Panc1 (cell line): ENCODE measurements around the gene CC2D1A. TPM values are rescaled to one million over a fixed set of nuclear protein-coding genes. Genes with fewer than 3 reads are reported as not detected.

Experiments
- ATAC-seq: fragments of 200-7000 bp; cut with Tn5 transposase; 2 replicates; pipeline ENCODE4 v1.9.1; 2020; ENCODE audit warnings: mild to moderate bottlenecking, moderate library complexity
- BruUV-seq: library from RNA; stranded (reverse); fragments of 400-500 nt; replicated peaks from 2 replicates; lab custom pipeline; 2021; lab: Mats Ljungman, UMichigan
- CTCF ChIA-PET: fragments of 300-600 bp; sonication (Branson Sonifier 250); formaldehyde crosslinking; loops from one replicate; lab custom pipeline; 2022; ENCODE audit warnings: antibody characterized with exemption; lab: Charles Lee
- POLR2A ChIA-PET: fragments of 300-600 bp; sonication (Branson Sonifier 250); formaldehyde crosslinking; loops from one replicate; lab custom pipeline; 2022; ENCODE audit warnings: antibody characterized with exemption; lab: Charles Lee
- DNase-seq: peaks from one replicate; pipeline ENCODE4 v3.0.0-alpha.2; 2010; ENCODE audit warnings: low read depth, low spot score
- H3K27ac ChIP-seq: 2 replicates; pipeline ENCODE4 v1.5.1; 2011; ENCODE audit warnings: mild to moderate bottlenecking, low read length, inconsistent platforms
- H3K27me3 ChIP-seq: fragments of 200-500 bp; sonication (Bioruptor generic); 2 replicates; pipeline ENCODE4 v1.6.0; 2014; ENCODE audit warnings: low read length, inconsistent platforms; ENCODE audit not compliant: control insufficient read depth, insufficient read depth
- H3K36me3 ChIP-seq: fragments of 200-500 bp; sonication (Bioruptor generic); 2 replicates; pipeline ENCODE4 v1.5.1; 2014; ENCODE audit warnings: inconsistent platforms, mild to moderate bottlenecking, low read length, moderate library complexity; ENCODE audit not compliant: control insufficient read depth, insufficient read depth
- H3K4me1 ChIP-seq: 2 replicates; pipeline ENCODE4 v1.5.1; 2011; ENCODE audit warnings: inconsistent platforms, mild to moderate bottlenecking, low read length, moderate library complexity; ENCODE audit not compliant: control insufficient read depth, insufficient read depth
- H3K4me3 ChIP-seq, 2 experiments: 2 replicates each; pipeline ENCODE4 v1.5.1; 2011 to 2012; ENCODE audit warnings: low read depth in 2 of 2, low read length in 2 of 2, mild to moderate bottlenecking in 2 of 2, inconsistent platforms in 1 of 2, moderate library complexity in 1 of 2
- H3K9me3 ChIP-seq: fragments of 200-500 bp; sonication (Bioruptor generic); 2 replicates; pipeline ENCODE4 v1.5.1; 2014; ENCODE audit warnings: low read depth, mild to moderate bottlenecking, inconsistent platforms, low read length, moderate library complexity; ENCODE audit not compliant: control insufficient read depth, insufficient read depth
- CTCF ChIP-seq: fragments of 450-650 bp; IDR thresholded peaks from 2 replicates; pipeline ENCODE4 v1.5.1; 2017; ENCODE audit warnings: mild to moderate bottlenecking
- POLR2AphosphoS5 ChIP-seq: IDR thresholded peaks from 2 replicates; pipeline ENCODE4 v1.6.1; 2012; ENCODE audit warnings: mild to moderate bottlenecking, low read depth, low read length, moderate library complexity
- REST ChIP-seq, 2 experiments: IDR thresholded peaks; 2 replicates each; pipeline ENCODE4 v1.6.1; 2011 to 2012; ENCODE audit warnings: low read depth in 2 of 2, control low read depth in 1 of 2, low read length in 1 of 2, mild to moderate bottlenecking in 1 of 2, moderate library complexity in 1 of 2; ENCODE audit not compliant: insufficient read depth in 1 of 2
- SIN3A ChIP-seq: IDR thresholded peaks from 2 replicates; pipeline ENCODE4 v1.6.1; 2012; ENCODE audit warnings: low read depth, mild to moderate bottlenecking, low read length, moderate library complexity, borderline replicate concordance; ENCODE audit not compliant: insufficient read depth
- TCF7L2 ChIP-seq: IDR thresholded peaks from 2 replicates; pipeline ENCODE4 v1.6.1; 2011; ENCODE audit warnings: mild to moderate bottlenecking, low read depth, low read length, inconsistent platforms
- in situ Hi-C: cut with HindIII; loops from 2 replicates; pipeline ENCODE4 v1.10.0; 2016; ENCODE audit warnings: low sequenced_read_pairs, low pct_unique_long_range_greater_than_20kb
- intact Hi-C: fragments of 100-400 bp; cut with micrococcal nuclease; formaldehyde crosslinking; loops from one replicate; pipeline ENCODE4 v1.10.0; 2022; ENCODE audit not compliant: unreplicated experiment
- total RNA-seq: library from RNA; stranded (reverse); gene quantifications from one replicate; pipeline ENCODE4 v1.2.1, GENCODE V29; 2021; ENCODE audit not compliant: unreplicated experiment

CC2D1A gene
- total RNA-seq, 1 experiment from 2014 or later = 28.0 TPM

- intact Hi-C loops (no loop called here), in situ Hi-C loops (no loop called here)
- CTCF ChIA-PET = no interaction called here
Measured at GRCh38 chr19:13885826-13886365, 20.1 kb upstream of the CC2D1A start.

GRCh38 chr19:13887018-13887436, 19.0 kb upstream of the CC2D1A start:
- intact Hi-C loops (no loop called here), in situ Hi-C loops (no loop called here)
- ATAC-seq (no peak), DNase-seq (no peak)
- ChIA-PET POLR2A (no interaction called here), CTCF (no interaction called here)
- no peak overlapping the region for H3K4me3 ChIP-seq
- no peaks in the 10 kb centered on the region for H3K9me3 ChIP-seq
- H3K4me1 ChIP-seq = no peaks in the 10 kb centered on the region
- no peak for TF ChIP-seq TCF7L2
- TF ChIP-seq CTCF = no peak
- TF ChIP-seq SIN3A = no peak
- no peaks in the 10 kb centered on the region for H3K27me3 ChIP-seq
- H3K36me3 ChIP-seq = no peaks in the 10 kb centered on the region
- H3K27ac ChIP-seq = no peak overlapping the region
- no TSS peak for BruUV-seq

More at GRCh38 chr19:13885826-13886365, 20.1 kb upstream of the CC2D1A start:
- Histone ChIP-seq H3K9me3 (no peaks in the 10 kb centered on the region), H3K27me3 (no peaks in the 10 kb centered on the region), H3K27ac (no peak overlapping the region), H3K4me3 (no peak overlapping the region), H3K36me3 (no peaks in the 10 kb centered on the region), H3K4me1 (peaks cover 10% of the 10 kb centered on the region)
- ATAC-seq = no peak
- DNase-seq = no peak
- TF ChIP-seq TCF7L2 (no peak), POLR2AphosphoS5 (no peak), SIN3A (no peak), REST (IDR thresholded peaks at IDR 0.05; ENCODE audit: insufficient read depth in 1 of 2, low read depth in 2 of 2, low read length in 1 of 2) (no peak), CTCF (no peak)
- POLR2A ChIA-PET = interaction anchor here (0.6 kb wide), 1 partner anchor 108 kb away, joined by 9 read pairs; no protein-coding TSS in a partner anchor
- no TSS peak for BruUV-seq
